Osteocyte (in vitro differentiated cells): ENCODE measurements around the gene DCTN4. TPM values are rescaled to one million over a fixed set of nuclear protein-coding genes. Genes with fewer than 3 reads are reported as not detected.

Experiments used
- DNase-seq: peaks from one replicate; pipeline ENCODE4 v3.0.0; 2021; ENCODE audit warnings: mixed read lengths; ENCODE audit not compliant: unreplicated experiment; ENCODE audit errors: extremely low spot score
- H3K27ac Mint-ChIP-seq: one replicate; pipeline ENCODE4 v1.8.0; 2021; ENCODE audit warnings: mild to moderate bottlenecking, mixed read lengths; ENCODE audit not compliant: unreplicated experiment
- H3K27me3 Mint-ChIP-seq: one replicate; pipeline ENCODE4 v1.8.0; 2021; ENCODE audit warnings: mixed read lengths; ENCODE audit not compliant: unreplicated experiment
- H3K36me3 Mint-ChIP-seq: one replicate; pipeline ENCODE4 v1.8.0; 2021; ENCODE audit warnings: mixed read lengths; ENCODE audit not compliant: unreplicated experiment
- H3K4me1 Mint-ChIP-seq: one replicate; pipeline ENCODE4 v1.8.0; 2021; ENCODE audit warnings: mixed read lengths; ENCODE audit not compliant: unreplicated experiment
- H3K4me3 Mint-ChIP-seq: one replicate; pipeline ENCODE4 v1.8.0; 2021; ENCODE audit warnings: mild to moderate bottlenecking, moderate library complexity, mixed read lengths; ENCODE audit not compliant: unreplicated experiment
- H3K9me3 Mint-ChIP-seq: one replicate; pipeline ENCODE4 v1.8.0; 2021; ENCODE audit warnings: mixed read lengths; ENCODE audit not compliant: unreplicated experiment
- CTCF ChIP-seq: fragments of 200-600 bp; sonication (generic); IDR thresholded peaks from 2 replicates; pipeline ENCODE4 v1.5.0; 2021; ENCODE audit warnings: antibody characterized with exemption, mild to moderate bottlenecking, moderate library complexity
- total RNA-seq: library from RNA; stranded (reverse); gene quantifications from 2 replicates; pipeline ENCODE4 v1.2.1, GENCODE V29; 2021

Gene DCTN4
- total RNA-seq, 1 donor from 2014 or later: 62.0 TPM

- H3K27ac Mint-ChIP-seq: no peak overlapping the region
- H3K4me1 Mint-ChIP-seq: peaks cover 25% of the 10 kb centered on the region
- H3K27me3 Mint-ChIP-seq: no peaks in the 10 kb centered on the region
- DNase-seq: no peak
- TF ChIP-seq CTCF: no peak
- no peaks in the 10 kb centered on the region for H3K36me3 Mint-ChIP-seq
- no peak overlapping the region for H3K4me3 Mint-ChIP-seq
- H3K9me3 Mint-ChIP-seq: no peaks in the 10 kb centered on the region
Measured at GRCh38 chr5:150675069-150675468, 83.7 kb downstream of the DCTN4 start.

GRCh38 chr5:150674341-150674821, 84.4 kb downstream of the DCTN4 start:
- TF ChIP-seq CTCF: no peak
- Mint-ChIP-seq H3K27me3 (peaks cover 2% of the 10 kb centered on the region), H3K27ac (peak overlapping the region; percentile 84), H3K9me3 (no peaks in the 10 kb centered on the region), H3K36me3 (no peaks in the 10 kb centered on the region), H3K4me3 (no peak overlapping the region), H3K4me1 (peaks cover 25% of the 10 kb centered on the region)
- DNase-seq: peak; percentile 65

GRCh38 chr5:150672884-150673275, 85.9 kb downstream of the DCTN4 start:
- DNase-seq: peak; percentile 62
- H3K9me3 Mint-ChIP-seq: no peaks in the 10 kb centered on the region
- no peaks in the 10 kb centered on the region for H3K36me3 Mint-ChIP-seq
- H3K4me1 Mint-ChIP-seq: peaks cover 25% of the 10 kb centered on the region
- H3K4me3 Mint-ChIP-seq: peak overlapping the region; percentile 77
- TF ChIP-seq CTCF: no peak
- H3K27me3 Mint-ChIP-seq: peaks cover 2% of the 10 kb centered on the region
- no peak overlapping the region for H3K27ac Mint-ChIP-seq

GRCh38 chr5:150672237-150672883, 86.5 kb downstream of the DCTN4 start:
- Mint-ChIP-seq H3K27me3 (peaks cover 2% of the 10 kb centered on the region), H3K27ac (peak overlapping the region; percentile 8), H3K4me3 (peak overlapping the region; percentile 77), H3K9me3 (no peaks in the 10 kb centered on the region), H3K36me3 (no peaks in the 10 kb centered on the region), H3K4me1 (peaks cover 25% of the 10 kb centered on the region)
- TF ChIP-seq CTCF: peak; percentile 9
- no peak for DNase-seq

- Mint-ChIP-seq H3K9me3 (no peaks in the 10 kb centered on the region), H3K4me3 (peak overlapping the region; percentile 77), H3K4me1 (peaks cover 25% of the 10 kb centered on the region), H3K27me3 (peaks cover 2% of the 10 kb centered on the region), H3K36me3 (no peaks in the 10 kb centered on the region), H3K27ac (no peak overlapping the region)
- TF ChIP-seq CTCF: no peak
- peak; percentile 84 for DNase-seq
Measured at GRCh38 chr5:150671509-150672236, 87.1 kb downstream of the DCTN4 start.
